Measurements from ENCODE around the gene PRMT1.

PRMT1 gene

GRCh38 chr19:49667473-49667872 is 9.6 kb upstream of the PRMT1 start:
- DNase-seq (ENCODE audit: low read depth in 1 of 2, low spot score in 1 of 2), result no peak

- no peak for DNase-seq (ENCODE audit: low read depth in 1 of 2, low spot score in 1 of 2)
Observed at GRCh38 chr19:49669516-49669915, 7.6 kb upstream of the PRMT1 start.

- DNase-seq (ENCODE audit: low read depth in 1 of 2, low spot score in 1 of 2), result peak; percentile 61 to 68
Observed at GRCh38 chr19:49672131-49672919, 4.7 kb upstream of the PRMT1 start.

GRCh38 chr19:49676136-49676783 is 811 bp upstream of the PRMT1 start:
- DNase-seq (ENCODE audit: low read depth in 1 of 2, low spot score in 1 of 2), result peak in 1 of 2 donors; percentile 37

GRCh38 chr19:49676784-49677230 is 264 bp upstream of the PRMT1 start:
- DNase-seq (ENCODE audit: low read depth in 1 of 2, low spot score in 1 of 2), result peak; percentile 94 to 97

- peak; percentile 66 to 71 for DNase-seq (ENCODE audit: low read depth in 1 of 2, low spot score in 1 of 2)
Observed at GRCh38 chr19:49677901-49678674, 1.0 kb downstream of the PRMT1 start.

GRCh38 chr19:49678985-49679770 is 2.1 kb downstream of the PRMT1 start:
- no peak for DNase-seq (ENCODE audit: low read depth in 1 of 2, low spot score in 1 of 2)

- no peak for DNase-seq (ENCODE audit: low read depth in 1 of 2, low spot score in 1 of 2)
Observed at GRCh38 chr19:49679771-49680413, 2.8 kb downstream of the PRMT1 start.

- DNase-seq (ENCODE audit: low read depth in 1 of 2, low spot score in 1 of 2), result peak; percentile 92 to 95
Observed at GRCh38 chr19:49680421-49681351, 3.6 kb downstream of the PRMT1 start.

- no peak for DNase-seq (ENCODE audit: low read depth in 1 of 2, low spot score in 1 of 2)
Observed at GRCh38 chr19:49681830-49682229, 4.8 kb downstream of the PRMT1 start.

- DNase-seq (ENCODE audit: low read depth in 1 of 2, low spot score in 1 of 2), result no peak
Observed at GRCh38 chr19:49682274-49682673, 5.2 kb downstream of the PRMT1 start.

GRCh38 chr19:49683814-49684250 is 6.8 kb downstream of the PRMT1 start:
- DNase-seq (ENCODE audit: low read depth in 1 of 2, low spot score in 1 of 2), result no peak

- DNase-seq (ENCODE audit: low read depth in 1 of 2, low spot score in 1 of 2), result no peak
Observed at GRCh38 chr19:49684251-49684982, 7.3 kb downstream of the PRMT1 start.

GRCh38 chr19:49684983-49685553 is 8.0 kb downstream of the PRMT1 start:
- no peak for DNase-seq (ENCODE audit: low read depth in 1 of 2, low spot score in 1 of 2)

- DNase-seq (ENCODE audit: low read depth in 1 of 2, low spot score in 1 of 2), result no peak
Observed at GRCh38 chr19:49685845-49686332, 8.8 kb downstream of the PRMT1 start.

- DNase-seq (ENCODE audit: low read depth in 1 of 2, low spot score in 1 of 2), result no peak
Observed at GRCh38 chr19:49686503-49687088, 9.5 kb downstream of the PRMT1 start.

- DNase-seq (ENCODE audit: low read depth in 1 of 2, low spot score in 1 of 2), result no peak
Observed at GRCh38 chr19:49687150-49687549, 10.1 kb downstream of the PRMT1 start.
